Iris pigment epithelial cell (primary cell): ENCODE data around the gene DHCR24.

Experiments
- DNase-seq: peaks from one replicate; pipeline ENCODE4 v3.0.0-alpha.2; 2011; ENCODE audit warnings: low read depth

DHCR24 gene

DNA sequence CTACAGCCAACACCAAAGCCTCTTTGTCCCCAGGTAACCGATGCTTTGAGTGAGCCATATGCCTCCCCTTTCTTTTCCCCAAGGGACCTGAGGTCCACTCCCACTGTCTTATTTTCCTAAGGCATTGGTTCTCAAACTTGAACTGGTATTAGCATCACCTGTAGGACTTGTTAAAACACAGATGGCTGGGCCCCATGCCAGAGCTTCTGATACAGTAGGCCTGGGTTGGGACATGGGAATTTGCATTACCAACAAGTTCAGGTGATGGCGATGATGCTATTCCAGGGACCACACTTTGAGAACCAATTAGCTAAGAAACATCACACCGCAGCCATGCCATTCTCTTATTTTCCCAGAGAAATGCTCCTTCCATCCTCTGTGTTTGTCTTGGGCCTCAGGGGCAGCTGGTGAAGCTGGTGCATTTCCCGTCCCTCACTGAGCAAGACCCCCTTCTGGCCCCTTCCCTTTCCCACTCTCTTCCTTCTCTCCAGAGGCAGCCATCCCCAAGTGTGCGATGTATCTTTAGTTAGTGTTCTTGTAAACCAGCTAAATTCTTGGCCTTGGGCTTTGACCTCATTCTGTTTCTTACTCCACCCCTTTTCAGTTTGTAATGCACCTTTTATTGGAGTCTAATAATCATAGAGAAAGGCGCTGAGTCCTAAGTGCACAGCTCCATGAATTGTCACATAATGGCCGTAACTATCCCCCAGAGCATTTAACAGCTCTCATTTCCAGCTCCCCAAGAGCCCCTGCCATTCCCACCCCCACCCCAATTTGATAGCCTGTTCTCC, 71.7 kb downstream of the DHCR24 start:
- no peak for DNase-seq

DNA sequence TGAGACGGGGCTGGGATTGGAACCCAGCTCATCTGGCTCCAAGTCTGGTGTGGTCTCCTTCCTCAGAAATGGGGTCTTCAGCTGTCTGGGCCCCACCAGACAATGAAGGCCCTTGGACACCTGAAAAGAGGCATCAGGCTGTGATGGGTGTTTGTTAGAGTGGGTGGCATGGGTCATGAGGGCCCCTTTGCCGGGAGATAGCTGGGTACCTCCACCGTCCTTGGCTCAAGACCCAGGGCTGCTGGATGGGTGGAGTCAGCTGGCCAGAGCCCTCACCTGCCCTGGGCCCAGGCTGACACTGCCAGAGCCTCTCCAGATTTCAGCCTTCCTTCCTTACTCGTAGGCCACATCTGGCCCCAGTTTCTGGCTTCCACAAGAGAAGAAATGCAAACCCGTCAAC, 72.4 kb downstream of the DHCR24 start:
- DNase-seq, result no peak

DNA sequence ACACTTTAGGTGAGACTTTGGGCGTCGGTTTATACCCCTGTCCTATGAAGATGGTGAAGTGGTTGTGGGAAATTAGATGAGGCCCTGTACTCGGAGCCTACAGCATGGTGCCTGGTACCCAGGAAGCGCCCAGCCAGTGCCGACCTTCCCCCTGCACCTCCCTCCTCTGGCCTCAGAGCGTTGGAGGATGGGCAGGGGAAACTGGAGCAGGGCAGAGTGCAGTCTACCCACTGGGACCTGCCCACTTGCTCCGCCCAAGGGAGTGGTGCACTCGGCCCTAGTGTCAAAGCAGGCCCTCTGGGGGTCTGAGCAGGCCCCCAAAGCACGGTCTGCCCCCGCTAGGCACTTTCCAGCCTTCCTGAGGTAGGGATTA, 72.9 kb downstream of the DHCR24 start:
- DNase-seq, result no peak

DNA sequence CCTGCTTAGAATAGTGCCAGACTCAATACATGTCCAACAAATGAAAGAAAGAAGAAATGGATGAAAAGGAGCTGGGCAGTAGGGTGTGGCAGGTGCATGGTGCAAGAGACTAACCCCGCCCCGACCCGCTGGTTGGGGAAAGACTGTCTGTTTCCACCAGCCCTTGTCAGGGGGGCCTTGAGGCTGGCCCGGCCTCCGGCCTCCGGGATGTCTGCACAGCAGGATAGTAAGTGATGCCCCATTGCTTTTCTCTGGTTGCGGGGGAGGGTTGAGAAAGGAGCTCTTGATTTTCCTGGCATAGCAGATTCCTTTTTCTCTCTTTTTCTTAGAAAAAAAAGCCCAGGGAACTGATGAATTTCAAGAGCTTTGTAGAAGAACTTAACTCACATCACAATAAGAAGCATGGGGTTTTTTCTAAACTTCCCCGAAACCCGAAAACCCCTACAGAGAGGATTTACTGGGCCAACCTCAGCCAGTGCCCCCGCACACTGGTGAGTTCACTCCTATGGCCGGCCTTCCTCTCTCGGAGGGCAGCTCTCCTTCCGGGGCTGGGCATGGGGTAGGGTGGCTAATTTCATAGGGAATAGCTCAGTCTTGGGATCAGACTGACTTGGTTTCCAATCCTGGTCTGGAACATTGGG, 73.4 kb downstream of the DHCR24 start:
- DNase-seq, result no peak

DNA sequence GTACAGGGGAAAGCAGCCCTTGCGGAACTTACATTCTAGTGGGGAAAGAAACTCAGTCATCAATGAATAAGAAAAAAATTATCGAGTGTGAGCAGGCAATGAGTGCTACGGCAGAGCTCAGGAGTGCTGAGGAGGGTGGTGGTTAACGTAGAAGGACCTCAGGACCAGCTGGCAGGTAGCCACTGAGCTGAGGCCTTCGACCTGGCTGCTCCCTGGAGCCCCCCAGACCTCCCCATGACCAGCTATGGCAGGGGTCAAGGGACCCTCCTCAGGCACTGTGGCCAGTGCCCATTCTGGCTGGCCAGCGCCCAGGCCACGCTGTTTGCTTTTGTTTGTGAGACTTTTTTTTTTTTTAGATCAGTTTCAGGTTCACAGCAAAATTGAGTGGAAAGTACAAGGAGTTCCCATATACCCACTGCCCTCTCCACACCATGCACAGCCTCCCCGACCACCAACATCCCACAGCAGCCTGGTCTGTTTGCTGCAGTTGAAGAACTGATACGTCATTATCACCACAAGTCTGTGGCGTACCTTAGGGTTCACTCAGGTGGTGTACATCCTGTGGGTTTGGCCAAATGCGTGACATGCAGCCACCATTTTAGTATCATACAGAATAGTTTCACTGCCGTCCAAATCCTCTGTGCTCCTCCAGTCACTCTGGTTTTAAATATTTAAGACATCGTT, 74.1 kb downstream of the DHCR24 start:
- no peak for DNase-seq

DNA sequence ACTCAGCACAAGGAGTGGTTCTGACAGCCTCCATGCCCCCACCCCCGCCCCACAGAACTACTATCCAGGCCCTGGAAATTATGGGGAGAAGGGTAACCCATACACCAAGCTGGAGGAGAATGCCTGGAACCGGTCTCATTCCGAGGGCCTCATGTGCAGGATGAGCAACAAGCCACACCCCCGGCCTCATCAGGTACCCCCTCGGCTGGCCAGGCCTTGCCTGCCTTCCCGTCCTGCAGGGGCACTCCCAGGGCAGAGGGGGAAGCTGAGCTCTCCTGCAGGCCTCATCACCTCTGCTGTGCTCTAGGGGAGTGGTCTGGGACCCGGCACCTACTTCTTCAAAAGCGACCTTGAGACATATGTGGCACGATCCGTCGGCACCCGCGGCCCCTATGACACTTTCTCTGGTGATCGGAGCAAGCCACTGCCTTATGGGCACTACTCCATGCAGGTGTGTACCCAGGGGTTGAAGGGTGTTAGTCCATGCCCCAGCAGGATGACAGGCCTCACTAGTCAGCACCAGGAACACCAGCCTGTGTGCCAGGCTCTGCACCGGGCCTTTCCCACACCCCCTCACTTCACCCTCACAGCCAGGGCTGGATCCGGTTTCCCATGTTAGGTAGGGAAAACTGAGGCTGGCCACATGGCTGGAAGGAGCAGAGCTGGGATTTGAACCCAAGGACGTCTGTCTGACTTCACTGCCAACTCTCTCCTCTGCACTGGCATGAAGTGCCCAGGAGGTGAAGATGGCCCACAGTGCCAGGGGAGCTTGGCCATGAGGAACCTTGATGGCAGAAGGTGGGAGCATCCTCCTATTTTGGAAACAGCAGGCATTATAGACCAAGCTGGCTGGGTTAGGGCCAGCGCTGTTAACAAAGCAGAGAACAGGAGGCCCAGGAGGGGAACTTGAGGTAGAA, 75.0 kb downstream of the DHCR24 start:
- no peak for DNase-seq

DNA sequence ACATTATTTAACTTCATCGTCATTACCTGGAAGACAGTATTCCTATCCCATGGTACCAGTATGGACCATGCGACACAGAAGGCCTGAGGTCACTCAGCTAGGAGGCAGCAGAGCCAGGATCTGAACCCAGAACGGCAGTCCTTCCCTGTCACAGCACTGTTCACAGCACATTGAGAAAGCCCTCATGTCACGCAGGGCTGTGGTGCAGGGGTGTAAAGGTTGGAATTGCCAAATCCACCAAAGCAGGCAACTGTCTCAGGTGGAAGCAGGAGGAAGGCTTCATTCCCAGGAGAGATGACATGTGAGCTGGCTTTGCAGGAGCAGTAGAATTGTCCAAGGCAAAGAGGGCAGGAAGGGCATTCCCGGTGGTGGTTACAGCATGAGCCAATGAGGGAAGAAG, 75.9 kb downstream of the DHCR24 start:
- DNase-seq, result no peak

DNA sequence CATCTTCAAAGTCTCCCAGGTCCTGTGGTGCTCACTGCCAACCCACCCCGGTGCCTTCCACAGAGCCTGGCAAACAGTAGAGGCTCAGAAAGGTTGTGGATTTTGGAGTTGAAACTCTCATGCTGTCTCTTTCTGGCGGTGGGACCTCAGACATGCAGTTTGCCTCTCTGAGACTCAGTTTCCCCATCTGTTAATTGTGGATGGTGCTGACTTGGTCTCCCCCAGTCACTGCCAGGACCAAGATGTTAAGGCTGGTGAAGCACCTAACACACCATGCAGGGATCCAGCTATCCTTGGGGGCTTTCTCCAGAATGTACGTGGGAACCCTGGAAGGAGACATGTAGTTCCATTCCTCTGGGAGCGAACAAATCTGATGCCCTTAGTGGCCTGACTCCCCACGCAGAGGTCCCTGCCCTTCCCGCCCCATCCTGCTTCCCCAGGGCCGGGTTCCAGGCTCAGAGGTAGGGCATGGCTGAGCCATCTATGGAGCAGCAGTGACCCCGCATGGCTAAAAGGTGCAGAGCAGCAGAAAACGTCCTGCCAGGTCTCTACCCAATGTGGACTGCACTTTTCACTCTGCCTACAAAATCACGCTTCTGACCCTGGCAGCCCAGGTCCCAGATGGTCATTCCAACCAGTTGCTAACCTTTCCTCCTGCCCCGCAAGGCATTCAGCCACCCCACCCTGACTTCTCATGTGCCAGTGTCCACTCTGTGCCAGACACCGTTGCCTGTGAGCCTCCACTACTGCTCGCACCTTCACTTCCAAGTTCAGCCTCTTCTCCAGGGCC, 76.6 kb downstream of the DHCR24 start:
- peak; percentile 29 for DNase-seq

DNA sequence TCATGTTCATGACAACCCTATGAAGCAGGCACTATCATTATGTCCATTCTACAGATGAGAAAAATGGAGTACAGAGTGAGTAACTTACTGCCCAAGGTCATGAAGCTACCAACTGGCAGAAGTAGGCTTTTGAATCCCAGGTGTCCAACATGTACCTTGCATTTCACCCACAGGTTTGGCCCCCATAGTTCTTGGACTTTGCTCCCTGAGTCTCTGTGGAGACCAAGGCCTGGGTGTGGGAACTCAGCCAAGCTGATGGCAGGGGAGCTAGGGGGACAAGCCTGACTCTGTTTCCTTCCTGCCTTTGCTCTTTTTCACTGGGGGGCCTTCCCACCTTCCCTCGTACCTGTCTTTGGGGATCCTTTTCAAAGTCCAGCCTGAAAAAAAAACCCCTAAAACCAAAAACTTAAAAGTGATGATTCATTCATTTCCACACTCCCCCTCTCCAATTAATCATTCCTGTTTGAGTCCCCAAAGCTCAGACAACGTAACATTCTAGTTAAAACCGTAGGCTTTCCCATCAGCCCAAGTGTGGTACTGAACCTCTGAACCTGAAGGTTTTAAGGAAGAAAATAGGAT, 77.4 kb downstream of the DHCR24 start:
- no peak for DNase-seq

DNA sequence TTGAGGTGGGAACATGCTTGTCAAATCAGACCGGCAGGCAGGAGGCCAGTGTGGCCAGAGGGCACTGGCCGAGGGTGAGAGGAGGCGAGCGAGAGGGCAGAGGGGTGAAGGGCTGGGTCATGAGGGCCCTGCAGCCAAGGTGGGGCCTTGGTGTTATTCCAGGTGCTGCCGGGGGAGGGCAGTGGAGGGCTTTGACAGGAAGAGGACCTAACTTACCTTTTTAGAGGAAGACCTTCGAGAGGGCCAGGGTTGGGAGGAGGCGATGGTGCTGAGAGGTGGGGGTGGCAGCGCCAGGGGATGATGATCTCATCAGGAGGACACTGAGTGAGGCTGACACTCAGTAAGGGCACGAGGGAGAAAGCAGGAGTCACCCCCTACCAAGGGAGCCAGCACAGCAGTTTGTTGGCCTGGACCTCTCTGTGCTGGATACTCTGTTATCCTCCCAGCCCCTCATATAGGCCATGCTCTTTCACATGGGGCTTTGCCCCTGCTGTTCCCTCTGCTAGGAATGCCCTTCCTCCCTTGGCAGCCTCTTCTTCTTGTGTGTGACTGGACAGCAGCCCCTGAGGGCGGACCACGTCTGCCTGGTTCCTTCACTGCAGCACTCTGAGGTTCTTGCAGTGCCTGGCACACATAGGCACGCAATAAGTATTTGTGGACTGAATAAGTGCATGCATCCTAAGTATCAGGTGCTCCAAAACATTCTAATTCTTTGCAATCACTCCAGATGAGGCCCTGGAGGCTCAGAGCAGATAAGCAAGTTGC, 78.4 kb downstream of the DHCR24 start:
- DNase-seq, result no peak

DNA sequence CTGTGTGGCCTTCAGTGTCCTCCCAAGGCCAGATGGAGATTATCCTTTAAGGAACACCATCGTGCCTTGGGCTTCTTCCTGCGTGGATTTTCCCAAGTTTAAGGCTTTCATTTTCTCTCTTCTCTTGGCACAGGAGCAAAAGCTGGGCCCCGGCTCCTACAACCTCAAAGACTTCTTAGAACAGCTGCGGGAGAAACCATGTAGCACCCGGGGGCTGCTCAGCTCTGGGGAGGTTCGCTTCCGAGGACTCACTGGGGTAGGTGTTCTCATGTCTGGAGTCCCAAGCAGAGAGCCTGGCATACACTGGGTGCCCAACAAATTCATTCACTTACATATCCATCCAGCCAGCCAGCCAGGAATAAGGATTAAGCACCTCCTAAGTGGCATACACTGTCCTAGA, 79.2 kb downstream of the DHCR24 start:
- DNase-seq, result no peak

DNA sequence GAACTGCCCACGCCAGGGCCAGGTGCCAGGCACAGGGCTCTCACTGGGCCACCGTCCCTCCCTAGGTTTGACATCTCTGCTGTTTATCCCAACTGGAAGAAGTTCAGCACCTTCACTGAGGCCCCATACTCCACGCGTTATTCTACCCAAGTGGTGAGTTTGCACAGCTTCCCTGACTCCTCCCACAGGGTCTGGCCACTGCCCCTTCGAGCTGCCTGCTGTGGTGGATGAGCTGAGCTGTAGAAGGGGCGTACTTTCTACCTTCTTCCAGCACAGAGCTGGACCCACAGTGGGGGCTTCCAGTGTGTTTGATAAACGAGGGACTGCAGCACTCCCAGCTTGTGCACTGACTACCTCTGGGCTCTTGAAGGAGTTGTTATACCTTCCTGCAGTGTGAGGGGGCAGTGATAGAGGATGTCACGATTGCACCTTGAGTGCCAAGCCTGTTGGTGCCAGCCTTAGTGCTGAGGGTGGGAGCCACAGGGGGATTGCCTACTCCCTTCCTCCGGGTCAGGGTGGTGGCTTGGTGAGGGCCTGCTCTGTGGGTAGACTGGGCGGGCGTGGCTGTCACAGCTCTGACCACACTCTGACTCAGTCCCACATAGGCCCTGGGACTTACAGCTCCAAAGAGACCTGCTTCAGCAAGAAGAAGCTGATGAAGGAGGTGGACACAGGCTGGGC, 79.9 kb downstream of the DHCR24 start:
- DNase-seq, result no peak

DNA sequence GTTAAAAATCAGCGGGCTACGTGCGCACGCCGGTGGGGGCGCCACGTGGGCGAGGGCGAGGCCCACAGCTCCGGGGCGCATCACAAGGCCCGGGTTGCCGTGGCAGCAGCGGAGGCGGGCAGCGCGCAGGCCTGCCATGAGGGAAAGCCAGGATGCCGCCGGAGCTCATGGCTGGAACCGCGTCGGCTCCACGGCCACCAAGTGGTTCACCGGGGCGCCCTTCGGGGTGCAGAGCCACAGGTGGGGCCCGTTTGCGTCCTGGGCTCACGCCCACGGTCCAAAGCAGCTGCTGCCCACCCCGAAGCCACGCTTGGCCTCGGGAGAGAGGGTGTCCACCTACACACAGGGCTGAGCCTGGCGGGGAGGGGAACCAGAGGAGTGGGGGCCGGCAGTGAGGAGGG, 81.0 kb downstream of the DHCR24 start:
- DNase-seq, result no peak

DNA sequence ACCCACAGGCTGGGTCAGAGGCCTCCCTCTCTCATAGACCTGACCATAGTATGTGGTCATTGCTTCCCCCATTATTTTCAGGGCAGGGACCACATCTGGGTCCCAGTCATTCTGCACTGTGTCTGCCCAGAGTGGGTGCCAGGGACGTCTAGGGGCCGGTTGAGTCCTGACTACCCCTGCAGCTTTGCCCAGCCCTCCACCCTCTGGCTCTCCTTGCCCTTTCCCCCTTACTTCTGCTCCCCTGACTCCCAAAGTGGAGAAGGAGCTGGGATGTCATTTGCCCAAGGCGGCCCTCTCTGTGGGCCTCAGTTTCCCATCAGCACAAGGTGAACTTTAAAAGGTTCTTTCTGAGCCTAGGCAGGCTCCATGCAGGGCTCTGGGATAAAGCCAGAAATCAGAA, 81.5 kb downstream of the DHCR24 start:
- no peak for DNase-seq

DNA sequence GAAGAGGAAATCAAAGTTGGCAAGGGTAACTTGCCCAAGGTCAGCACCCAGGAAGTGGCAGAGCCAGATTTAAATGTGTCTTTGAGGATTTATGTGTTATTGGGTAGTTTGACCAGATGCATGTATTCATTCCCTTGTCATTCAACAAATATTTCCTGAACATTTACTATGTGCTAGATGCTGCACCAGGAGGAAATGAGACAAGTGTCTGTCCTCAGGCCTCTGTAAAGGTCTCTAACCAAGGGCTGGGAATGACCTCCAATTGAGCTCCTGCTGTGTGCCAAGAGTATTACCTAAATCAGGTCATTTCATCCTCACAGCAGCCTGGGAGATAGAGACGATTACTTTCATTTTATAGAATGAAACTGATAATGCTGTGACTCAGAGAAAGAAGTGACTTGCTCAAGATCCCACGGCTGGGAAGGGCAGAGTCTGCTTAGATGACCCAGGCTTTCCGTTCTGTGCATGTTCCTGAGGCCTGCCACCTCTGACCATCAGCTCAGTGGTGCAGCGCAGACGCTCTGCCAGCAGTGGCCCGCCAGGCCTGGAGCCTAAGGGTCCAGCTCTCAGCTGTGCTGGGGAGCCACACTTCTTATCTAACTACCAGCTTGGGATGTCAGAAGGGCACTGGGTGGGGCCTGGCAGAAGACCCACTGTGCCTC, 82.4 kb downstream of the DHCR24 start:
- DNase-seq, result peak; percentile 51

DNA sequence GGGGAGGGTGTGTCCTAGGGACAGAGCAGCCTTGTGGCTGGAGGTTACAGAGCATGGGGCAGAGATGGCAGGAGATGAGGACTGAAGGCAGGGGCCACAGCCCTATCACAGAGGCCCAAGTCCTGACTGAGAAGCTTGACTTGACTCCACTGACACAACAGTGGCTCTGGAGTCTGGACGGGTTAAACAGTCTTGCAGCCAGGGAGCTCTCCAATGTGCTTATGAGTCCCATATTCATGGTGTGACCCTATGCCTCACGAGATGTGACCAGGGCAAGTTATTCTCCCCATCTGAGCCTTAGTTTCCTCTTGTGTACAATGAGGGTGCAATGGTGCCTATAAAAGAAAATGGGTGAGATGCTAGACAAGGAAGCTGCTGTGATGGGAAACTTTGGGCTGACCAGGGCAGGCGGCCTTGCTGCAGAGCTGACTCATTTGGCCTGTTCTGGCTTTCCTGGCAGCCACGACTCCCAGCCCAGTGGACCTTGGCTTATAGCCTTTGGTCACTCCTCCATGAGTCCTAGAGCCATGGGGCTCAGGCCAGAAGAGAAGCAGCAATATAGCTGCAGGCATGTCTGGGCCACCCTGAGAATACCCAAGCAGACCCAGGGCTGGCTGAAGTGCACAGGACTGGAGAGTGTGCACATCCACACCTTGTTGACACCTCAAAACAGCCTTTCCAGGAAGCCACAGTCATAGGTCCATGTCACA, 83.1 kb downstream of the DHCR24 start:
- peak; percentile 40 for DNase-seq

DNA sequence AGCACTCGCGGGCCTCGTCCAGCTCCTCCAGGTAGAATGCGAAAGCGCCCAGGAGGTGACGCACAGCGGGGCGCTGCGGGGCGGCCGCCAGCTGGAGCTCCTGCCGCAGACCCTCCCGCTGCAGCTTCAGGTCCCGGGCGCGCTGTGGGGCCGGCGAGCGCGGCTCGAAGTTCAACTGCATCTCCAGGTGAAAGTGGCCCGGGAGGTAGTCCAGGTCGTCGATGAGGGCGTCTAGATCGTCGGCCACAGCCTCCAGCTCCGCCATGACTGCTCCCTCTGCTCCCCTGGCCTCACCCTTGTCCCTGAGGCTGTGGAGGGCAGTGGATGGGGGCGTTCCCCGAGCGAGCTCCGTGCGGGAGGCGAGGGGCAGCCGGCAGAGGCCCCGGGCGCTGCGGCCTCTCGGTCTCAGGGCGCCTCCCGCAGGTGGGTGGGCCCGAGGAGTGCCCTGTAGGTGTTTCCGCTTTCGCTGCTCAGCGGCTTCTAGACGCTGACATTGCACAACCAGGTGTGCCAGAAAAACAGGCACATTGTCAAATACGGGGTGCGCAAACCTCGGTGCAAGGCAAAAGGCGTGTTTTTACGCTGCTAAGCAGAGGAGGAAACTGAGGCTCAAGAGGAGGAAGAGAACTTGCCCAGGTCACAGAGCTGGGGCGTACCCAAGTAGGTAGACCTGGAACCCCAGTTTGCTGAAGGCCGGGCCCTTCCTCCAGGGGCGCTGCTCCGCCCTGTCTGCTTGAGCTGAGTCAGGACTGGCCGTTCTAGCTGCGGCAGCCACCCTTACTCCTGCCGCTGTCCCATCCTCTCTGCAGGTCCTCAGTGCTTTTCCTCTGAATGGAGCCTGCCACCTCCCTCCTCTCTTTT, 85.9 kb downstream of the DHCR24 start, which contains the start of gene TTC22:
TSS of gene TTC22 (minus strand) at position 425 of the 861 bp plus-strand sequence. CDS start at position 265, 160 bp downstream.
- DNase-seq, result no peak
